SHP77 (cell line): ENCODE results near the gene RNF11.
"Not testable (repeated sequence)": the region's sequence is repeated elsewhere in the genome, so short reads cannot be mapped to it uniquely, and the experiment has no call there.

ENCODE experiments used
- DNase-seq, 2 experiments: peaks; one replicate each; lab custom pipeline; 2025; lab: John Stamatoyannopoulos, UW

The RNF11 gene

GRCh38 chr1:51228471-51228870 lies 7.6 kb upstream of the RNF11 start:
- not testable (repeated sequence) for DNase-seq

- DNase-seq = no peak
Observed at GRCh38 chr1:51230501-51231078, 5.5 kb upstream of the RNF11 start.

GRCh38 chr1:51231120-51231519 lies 5.0 kb upstream of the RNF11 start:
- no peak for DNase-seq

- DNase-seq = no peak
Observed at GRCh38 chr1:51231896-51232295, 4.2 kb upstream of the RNF11 start.

GRCh38 chr1:51234236-51234635 lies 1.8 kb upstream of the RNF11 start:
- DNase-seq = not testable (repeated sequence)

GRCh38 chr1:51234721-51235425 lies 1.2 kb upstream of the RNF11 start:
- DNase-seq = peak; percentile 87 to 89

GRCh38 chr1:51236531-51237350 lies 668 bp downstream of the RNF11 start:
- peak; percentile 10 to 31 for DNase-seq

- no peak for DNase-seq
Observed at GRCh38 chr1:51237351-51238033, 1.4 kb downstream of the RNF11 start.

GRCh38 chr1:51238034-51238403 lies 1.9 kb downstream of the RNF11 start:
- DNase-seq = peak; percentile 33 to 50

GRCh38 chr1:51240084-51240483 lies 4.0 kb downstream of the RNF11 start:
- DNase-seq = no peak

GRCh38 chr1:51241119-51241518 lies 5.0 kb downstream of the RNF11 start:
- DNase-seq = no peak

GRCh38 chr1:51242546-51242945 lies 6.5 kb downstream of the RNF11 start:
- no peak for DNase-seq

GRCh38 chr1:51247022-51247421 lies 10.9 kb downstream of the RNF11 start:
- no peak for DNase-seq

- no peak for DNase-seq
Observed at GRCh38 chr1:51247499-51247898, 11.4 kb downstream of the RNF11 start.

- no peak for DNase-seq
Observed at GRCh38 chr1:51249445-51249844, 13.4 kb downstream of the RNF11 start.

- DNase-seq = not testable (repeated sequence)
Observed at GRCh38 chr1:51250729-51251128, 14.7 kb downstream of the RNF11 start.

- not testable (repeated sequence) for DNase-seq
Observed at GRCh38 chr1:51251165-51251564, 15.1 kb downstream of the RNF11 start.

- no peak for DNase-seq
Observed at GRCh38 chr1:51252366-51252765, 16.3 kb downstream of the RNF11 start.

- no peak for DNase-seq
Observed at GRCh38 chr1:51253691-51254090, 17.6 kb downstream of the RNF11 start.

GRCh38 chr1:51255331-51255730 lies 19.3 kb downstream of the RNF11 start:
- DNase-seq = no peak

GRCh38 chr1:51263147-51263877 lies 27.2 kb downstream of the RNF11 start:
- DNase-seq = no peak

GRCh38 chr1:51264451-51264850 lies 28.4 kb downstream of the RNF11 start:
- no peak for DNase-seq
